ENCODE results near the gene COL6A1.

Gene COL6A1

GRCh38 chr21:45994086-45994661, 12.6 kb downstream of the COL6A1 start:
- DNase-seq (ENCODE audit: low spot score), result no peak

GRCh38 chr21:45994759-45995685, 13.5 kb downstream of the COL6A1 start:
- DNase-seq (ENCODE audit: low spot score), result no peak

GRCh38 chr21:45995686-45996179, 14.2 kb downstream of the COL6A1 start:
- DNase-seq (ENCODE audit: low spot score), result no peak

GRCh38 chr21:45996311-45997204, 15.0 kb downstream of the COL6A1 start:
- no peak for DNase-seq (ENCODE audit: low spot score)

GRCh38 chr21:45997205-45997494, 15.6 kb downstream of the COL6A1 start:
- DNase-seq (ENCODE audit: low spot score), result no peak

- DNase-seq (ENCODE audit: low spot score), result no peak
Measured at GRCh38 chr21:45997495-45998275, 16.1 kb downstream of the COL6A1 start.

GRCh38 chr21:45998276-45998701, 16.7 kb downstream of the COL6A1 start:
- DNase-seq (ENCODE audit: low spot score), result no peak

GRCh38 chr21:45998871-45999580, 17.5 kb downstream of the COL6A1 start:
- DNase-seq (ENCODE audit: low spot score), result no peak

- DNase-seq (ENCODE audit: low spot score), result no peak
Measured at GRCh38 chr21:45999581-46000181, 18.1 kb downstream of the COL6A1 start.

- DNase-seq (ENCODE audit: low spot score), result no peak
Measured at GRCh38 chr21:46000182-46000730, 18.7 kb downstream of the COL6A1 start.

- DNase-seq (ENCODE audit: low spot score), result no peak
Measured at GRCh38 chr21:46000731-46001641, 19.4 kb downstream of the COL6A1 start.

- no peak for DNase-seq (ENCODE audit: low spot score)
Measured at GRCh38 chr21:46001821-46002681, 20.5 kb downstream of the COL6A1 start.

- DNase-seq (ENCODE audit: low spot score), result no peak
Measured at GRCh38 chr21:46002841-46003574, 21.4 kb downstream of the COL6A1 start.

- no peak for DNase-seq (ENCODE audit: low spot score)
Measured at GRCh38 chr21:46003575-46004007, 22.0 kb downstream of the COL6A1 start.

GRCh38 chr21:46004168-46004861, 22.7 kb downstream of the COL6A1 start:
- no peak for DNase-seq (ENCODE audit: low spot score)

GRCh38 chr21:46005081-46005480, 23.5 kb downstream of the COL6A1 start:
- no peak for DNase-seq (ENCODE audit: low spot score)

GRCh38 chr21:46005481-46005881, 23.9 kb downstream of the COL6A1 start:
- no peak for DNase-seq (ENCODE audit: low spot score)

Data from HuH-7.5 (cell line).